ENCODE results near the gene SRCIN1. TPM values are rescaled to one million over a fixed set of nuclear protein-coding genes. Genes with fewer than 3 reads are reported as not detected.
"Not testable (repeated sequence)": the region's sequence is repeated elsewhere in the genome, so short reads cannot be mapped to it uniquely, and the experiment has no call there.

Gene SRCIN1
- 2.1 TPM for total RNA-seq
- long read RNA-seq, partial matches to known transcripts = 0 of 2 reads
- long read RNA-seq, other reads (novel, unspliced or antisense) = 1 of 2 reads

GRCh38 chr17:38605841-38606645 lies at the start of gene SRCIN1:
TSS of gene SRCIN1 (minus strand) at chr17:38605952. CDS start at chr17:38605705, 247 bp downstream.
- H3K27ac ChIP-seq = no peak within 1 kb of the TSS
- peak; percentile 75 for ATAC-seq
- peaks cover 70% of the 10 kb centered on the region for H3K27me3 ChIP-seq
- peak; percentile 81 for DNase-seq
- intact Hi-C loops (cut with DNase I) = no loop called here
- no peaks in the 10 kb centered on the region for H3K36me3 ChIP-seq
- H3K4me1 ChIP-seq = peaks cover 6% of the 10 kb centered on the region
- no peaks in the 10 kb centered on the region for H3K9me3 ChIP-seq
- peak; percentile 80 for TF ChIP-seq CTCF (IDR thresholded peaks at IDR 0.05)
- peak within 1 kb of the TSS; percentile 53 for H3K4me3 ChIP-seq

GRCh38 chr17:38654411-38655398 lies 49.0 kb upstream of the SRCIN1 start:
- H3K36me3 ChIP-seq = no peaks in the 10 kb centered on the region
- no peaks in the 10 kb centered on the region for H3K4me1 ChIP-seq
- H3K4me3 ChIP-seq = no peak overlapping the region
- no peak for TF ChIP-seq CTCF (IDR thresholded peaks at IDR 0.05)
- DNase-seq (no peak), ATAC-seq (no peak)
- no peaks in the 10 kb centered on the region for H3K9me3 ChIP-seq
- intact Hi-C loops (cut with DNase I) = no loop called here
- H3K27me3 ChIP-seq = peaks cover 27% of the 10 kb centered on the region
- H3K27ac ChIP-seq = no peak overlapping the region

- no peak for DNase-seq
- no peak for TF ChIP-seq CTCF (IDR thresholded peaks at IDR 0.05)
- H3K4me1 ChIP-seq = no peaks in the 10 kb centered on the region
- ATAC-seq = no peak
- no peaks in the 10 kb centered on the region for H3K9me3 ChIP-seq
- H3K27me3 ChIP-seq = peaks cover 27% of the 10 kb centered on the region
- no peak overlapping the region for H3K4me3 ChIP-seq
- no peak overlapping the region for H3K27ac ChIP-seq
- no peaks in the 10 kb centered on the region for H3K36me3 ChIP-seq
- intact Hi-C loops (cut with DNase I) = no loop called here
Observed at GRCh38 chr17:38653679-38654078, 47.9 kb upstream of the SRCIN1 start.

- Histone ChIP-seq H3K4me3 (no peak overlapping the region), H3K9me3 (no peaks in the 10 kb centered on the region), H3K27ac (no peak overlapping the region), H3K27me3 (peaks cover 27% of the 10 kb centered on the region), H3K36me3 (no peaks in the 10 kb centered on the region), H3K4me1 (no peaks in the 10 kb centered on the region)
- intact Hi-C loops (cut with DNase I) = no loop called here
- ATAC-seq (no peak), DNase-seq (no peak)
- no peak for TF ChIP-seq CTCF (IDR thresholded peaks at IDR 0.05)
Observed at GRCh38 chr17:38653230-38653629, 47.5 kb upstream of the SRCIN1 start.

GRCh38 chr17:38650653-38651173 lies 45.0 kb upstream of the SRCIN1 start:
- H3K27ac ChIP-seq; intact Hi-C loops (cut with DNase I); ATAC-seq; H3K4me1 ChIP-seq; H3K9me3 ChIP-seq; H3K36me3 ChIP-seq; H3K4me3 ChIP-seq: not testable (repeated sequence)
- peak; percentile 32 for DNase-seq
- H3K27me3 ChIP-seq = peaks cover 23% of the 10 kb centered on the region

Data from upper lobe of right lung (tissue), 1 donor.